IPS DF 6.9 (cell line): ENCODE results near the gene BSCL2.
A peak's percentile ranks its signal among the peaks of the same experiment; 100 is the strongest.

Source experiments
- DNase-seq: peaks from one replicate; pipeline ENCODE4 v3.0.0-alpha.2; 2013; ENCODE audit warnings: low read depth, low spot score
- H3K27ac ChIP-seq: one replicate; pipeline ENCODE4 v1.5.1; 2013; ENCODE audit warnings: low read length, control low read depth
- H3K27me3 ChIP-seq: 2 replicates; pipeline ENCODE4 v1.6.1; 2013; ENCODE audit warnings: mild to moderate bottlenecking, low read length; ENCODE audit not compliant: control insufficient read depth, insufficient read depth
- H3K36me3 ChIP-seq: 2 replicates; pipeline ENCODE4 v1.6.1; 2013; ENCODE audit warnings: low read length; ENCODE audit not compliant: control insufficient read depth, insufficient read depth
- H3K4me1 ChIP-seq: 2 replicates; pipeline ENCODE4 v1.6.1; 2013; ENCODE audit warnings: low read length; ENCODE audit not compliant: control insufficient read depth, insufficient read depth
- H3K4me3 ChIP-seq: 2 replicates; pipeline ENCODE4 v1.5.1; 2013; ENCODE audit warnings: mild to moderate bottlenecking, low read length
- H3K9me3 ChIP-seq: 2 replicates; pipeline ENCODE4 v1.6.1; 2013; ENCODE audit warnings: low read length, inconsistent platforms; ENCODE audit not compliant: control insufficient read depth, insufficient read depth
- whole genome bisulfite sequencing: extraction: QIAGEN DNeasy Blood & Tissue Kit; methylation state at CpG from one replicate; pipeline ENCODE4 v1.1.7; 2013; ENCODE audit warnings: mixed read lengths, missing lambda C conversion rate; ENCODE audit not compliant: insufficient read length, insufficient coverage; 5-methylcytosine and 5-hydroxymethylcytosine counted together

The BSCL2 gene

DNA sequence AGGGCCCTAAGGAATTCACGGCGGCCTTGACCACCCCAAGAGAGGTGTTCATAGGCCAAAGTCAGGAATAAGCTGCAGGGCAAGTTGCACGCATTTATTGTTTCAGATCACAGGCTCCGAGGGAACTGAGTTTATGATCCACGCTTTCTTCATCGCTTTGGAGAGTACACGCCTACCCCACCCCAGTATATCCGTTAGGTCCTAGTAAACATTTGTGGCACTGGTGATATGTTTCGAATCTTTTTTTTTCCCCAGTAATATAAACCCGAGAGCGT, 61.6 kb downstream of the BSCL2 start:
- no peak overlapping the region for H3K27ac ChIP-seq

GRCh38 chr11:62644220-62644619, 63.0 kb downstream of the BSCL2 start:
- Histone ChIP-seq H3K4me3 (no peak overlapping the region), H3K4me1 (no peaks in the 10 kb centered on the region), H3K27ac (no peak overlapping the region), H3K27me3 (no peaks in the 10 kb centered on the region), H3K36me3 (peaks cover 10% of the 10 kb centered on the region), H3K9me3 (no peaks in the 10 kb centered on the region)
- no CpG with 5 or more reads among the region's 8 CpGs for WGBS
- no peak for DNase-seq

More for the DNA sequence above, 61.6 kb downstream of the BSCL2 start:
- Histone ChIP-seq H3K27me3 (no peaks in the 10 kb centered on the region), H3K4me1 (no peaks in the 10 kb centered on the region), H3K4me3 (peak overlapping the region; percentile 75), H3K36me3 (peaks cover 15% of the 10 kb centered on the region), H3K9me3 (no peaks in the 10 kb centered on the region)
- WGBS: no CpG with 5 or more reads among the region's 11 CpGs
- DNase-seq: no peak
